IMR-90 (cell line): ENCODE data around the gene SCFD2. TPM values are rescaled to one million over a fixed set of nuclear protein-coding genes. Genes with fewer than 3 reads are reported as not detected.

Experiments
- ATAC-seq: fragments of 200-7000 bp; cut with Tn5 transposase; 2 replicates; pipeline ENCODE4 v1.9.1; 2020; ENCODE audit warnings: low read depth, mild to moderate bottlenecking, moderate library complexity
- BruUV-seq: library from RNA; stranded (reverse); fragments of 400-500 nt; replicated peaks from 2 replicates; lab custom pipeline; 2021; lab: Mats Ljungman, UMichigan
- CTCF ChIA-PET: fragments of 300-600 bp; formaldehyde crosslinking; extraction: SDS; loops from one replicate; lab custom pipeline; 2021; ENCODE audit warnings: antibody characterized with exemption; lab: Yijun Ruan, JAX
- POLR2A ChIA-PET: fragments of 300-600 bp; sonication (Branson Sonifier 250); formaldehyde crosslinking; loops from one replicate; lab custom pipeline; 2022; ENCODE audit warnings: antibody characterized with exemption; ENCODE audit not compliant: unreplicated experiment; lab: Charles Lee
- DNase-seq: peaks from one replicate; pipeline ENCODE4 v3.0.0; 2013
- H2AFZ ChIP-seq: replicated peaks from 2 replicates; pipeline ENCODE3; 2013; ENCODE audit warnings: low read length, mild to moderate bottlenecking; ENCODE audit not compliant: poor library complexity
- H2AK5ac ChIP-seq: 2 replicates; pipeline ENCODE4 v1.6.1; 2013; ENCODE audit warnings: low read depth, low read length, inconsistent platforms
- H2AK9ac ChIP-seq: replicated peaks from 2 replicates; pipeline ENCODE3; 2013; ENCODE audit warnings: mild to moderate bottlenecking, low read depth, low read length, moderate library complexity; ENCODE audit not compliant: poor library complexity
- H2BK120ac ChIP-seq: 2 replicates; pipeline ENCODE4 v1.6.1; 2013; ENCODE audit warnings: low read depth, low read length, inconsistent platforms
- H2BK15ac ChIP-seq: 3 replicates; pipeline ENCODE4 v1.6.1; 2013; ENCODE audit warnings: low read depth, low read length, inconsistent platforms
- H2BK20ac ChIP-seq: 2 replicates; pipeline ENCODE4 v1.6.1; 2013; ENCODE audit warnings: low read depth, mild to moderate bottlenecking, inconsistent platforms, low read length, moderate library complexity
- H2BK5ac ChIP-seq: 2 replicates; pipeline ENCODE4 v1.6.1; 2013; ENCODE audit warnings: mild to moderate bottlenecking, low read depth, low read length, inconsistent platforms; ENCODE audit not compliant: poor library complexity, severe bottlenecking
- H3K14ac ChIP-seq: replicated peaks from 2 replicates; pipeline ENCODE4 v1.6.1; 2013; ENCODE audit warnings: low read depth, low read length, inconsistent platforms
- H3K18ac ChIP-seq: 2 replicates; pipeline ENCODE4 v1.6.1; 2013; ENCODE audit warnings: low read depth, low read length, control low read depth
- H3K23ac ChIP-seq: 2 replicates; pipeline ENCODE4 v1.6.1; 2013; ENCODE audit warnings: low read depth, low read length, inconsistent platforms
- H3K27ac ChIP-seq: 2 replicates; pipeline ENCODE4 v1.5.1; 2013; ENCODE audit warnings: mild to moderate bottlenecking, control low read depth, low read length; ENCODE audit not compliant: insufficient read depth
- H3K27me3 ChIP-seq: 2 replicates; pipeline ENCODE4 v1.6.1; 2013; ENCODE audit warnings: low read length; ENCODE audit not compliant: control insufficient read depth, insufficient read depth
- H3K36me3 ChIP-seq: 2 replicates; pipeline ENCODE4 v1.6.1; 2013; ENCODE audit warnings: low read length, mixed read lengths; ENCODE audit not compliant: control insufficient read depth, insufficient read depth
- H3K4ac ChIP-seq: 2 replicates; pipeline ENCODE4 v1.6.1; 2013; ENCODE audit warnings: low read depth, low read length, inconsistent platforms
- H3K4me1 ChIP-seq: 2 replicates; pipeline ENCODE4 v1.6.1; 2013; ENCODE audit warnings: low read length, mixed read lengths; ENCODE audit not compliant: control insufficient read depth, insufficient read depth
- H3K4me2 ChIP-seq: 2 replicates; pipeline ENCODE4 v1.6.1; 2013; ENCODE audit warnings: low read depth, mild to moderate bottlenecking, control low read depth, low read length, moderate library complexity
- H3K4me3 ChIP-seq: 2 replicates; pipeline ENCODE4 v1.5.1; 2013; ENCODE audit warnings: low read depth, mild to moderate bottlenecking, control low read depth, low read length, moderate library complexity; ENCODE audit not compliant: insufficient read depth
- H3K56ac ChIP-seq: 2 replicates; pipeline ENCODE4 v1.6.1; 2013; ENCODE audit warnings: low read length, inconsistent platforms; ENCODE audit not compliant: insufficient read depth; ENCODE audit errors: extremely low read depth
- H3K79me1 ChIP-seq, 2 experiments: 2 replicates each; pipeline ENCODE4 v1.6.1; 2013; ENCODE audit warnings: low read length in 2 of 2, inconsistent platforms in 1 of 2, low read depth in 1 of 2
- H3K9ac ChIP-seq: 2 replicates; pipeline ENCODE4 v1.6.1; 2013; ENCODE audit warnings: low read depth, low read length, control low read depth
- H3K9me1 ChIP-seq: 2 replicates; pipeline ENCODE4 v1.6.1; 2013; ENCODE audit warnings: low read length, inconsistent platforms; ENCODE audit not compliant: insufficient read depth
- H3K9me3 ChIP-seq: 2 replicates; pipeline ENCODE4 v1.6.1; 2013; ENCODE audit warnings: low read length; ENCODE audit not compliant: control insufficient read depth, insufficient read depth
- H4K20me1 ChIP-seq: 2 replicates; pipeline ENCODE4 v1.6.1; 2013; ENCODE audit warnings: low read length, inconsistent platforms; ENCODE audit not compliant: insufficient read depth
- H4K5ac ChIP-seq: 2 replicates; pipeline ENCODE4 v1.6.1; 2013; ENCODE audit warnings: mild to moderate bottlenecking, low read depth, low read length, control low read depth
- H4K8ac ChIP-seq, 2 experiments: 2 replicates each; pipeline ENCODE4 v1.6.1; 2013; ENCODE audit warnings: low read depth in 2 of 2, low read length in 2 of 2, control low read depth in 1 of 2, inconsistent platforms in 1 of 2
- H4K91ac ChIP-seq: 2 replicates; pipeline ENCODE4 v1.6.1; 2013; ENCODE audit warnings: low read depth, low read length, inconsistent platforms; ENCODE audit not compliant: insufficient read depth
- CEBPB ChIP-seq: IDR thresholded peaks from 2 replicates; pipeline ENCODE4 v1.6.1; 2012; ENCODE audit warnings: low read depth, low read length, improper control_type of control experiment
- CHD1 ChIP-seq: IDR thresholded peaks from 2 replicates; pipeline ENCODE4 v1.6.1; 2012; ENCODE audit warnings: low read depth, low read length, improper control_type of control experiment
- CTCF ChIP-seq: conservative IDR thresholded peaks from 2 replicates; pipeline ENCODE4 v1.5.1; 2012; ENCODE audit warnings: mild to moderate bottlenecking, low read depth, low read length, improper control_type of control experiment
- MAFK ChIP-seq: IDR thresholded peaks from 2 replicates; pipeline ENCODE4 v1.6.1; 2012; ENCODE audit warnings: low read depth, low read length, improper control_type of control experiment
- MAZ ChIP-seq: IDR thresholded peaks from 2 replicates; pipeline ENCODE4 v1.6.1; 2012; ENCODE audit warnings: low read depth, mild to moderate bottlenecking, low read length, improper control_type of control experiment, moderate library complexity, borderline replicate concordance
- MXI1 ChIP-seq: IDR thresholded peaks from 2 replicates; pipeline ENCODE4 v1.6.1; 2012; ENCODE audit warnings: low read depth, mild to moderate bottlenecking, low read length, moderate library complexity, borderline replicate concordance
- NFE2L2 ChIP-seq: fragments of 150-350 bp; IDR thresholded peaks from 2 replicates; pipeline ENCODE4 v1.6.1; 2016; ENCODE audit warnings: low read depth, mild to moderate bottlenecking, low read length
- POLR2A ChIP-seq: IDR thresholded peaks from 2 replicates; pipeline ENCODE4 v1.6.1; 2012; ENCODE audit warnings: mild to moderate bottlenecking, low read depth, low read length
- RCOR1 ChIP-seq: IDR thresholded peaks from 2 replicates; pipeline ENCODE4 v1.6.1; 2012; ENCODE audit warnings: mild to moderate bottlenecking, low read length, improper control_type of control experiment; ENCODE audit not compliant: insufficient replicate concordance
- RFX5 ChIP-seq: IDR thresholded peaks from 2 replicates; pipeline ENCODE4 v1.8.0; 2012; ENCODE audit warnings: low read depth, mild to moderate bottlenecking, low read length, moderate library complexity
- SMC3 ChIP-seq: fragments of 150-350 bp; IDR thresholded peaks from 2 replicates; pipeline ENCODE4 v1.6.1; 2016; ENCODE audit warnings: low read depth, mild to moderate bottlenecking, antibody characterized with exemption, low read length, moderate library complexity
- USF2 ChIP-seq: fragments of 150-350 bp; IDR thresholded peaks from 2 replicates; pipeline ENCODE4 v1.6.1; 2017; ENCODE audit warnings: mild to moderate bottlenecking, antibody characterized with exemption, low read length, low read depth
- WGBS, 2 experiments: methylation state at CpG; one replicate each; pipeline versions ENCODE4 v1.1.5 to v1.1.7; 2013; ENCODE audit warnings: missing lambda C conversion rate in 2 of 2; ENCODE audit not compliant: insufficient read length in 1 of 2; ENCODE audit errors: extremely low coverage in 2 of 2; 5-methylcytosine and 5-hydroxymethylcytosine counted together
- dilution Hi-C: fragments of 300-500 bp; cut with HindIII; formaldehyde crosslinking; loops from one replicate; pipeline ENCODE4 v1.14.3; 2018; ENCODE audit warnings: low sequenced_read_pairs; ENCODE audit not compliant: unreplicated experiment
- in situ Hi-C: fragments of 300-500 bp; cut with MboI; formaldehyde crosslinking; loops from 3 replicates; pipeline ENCODE4 v1.14.3; 2019; ENCODE audit warnings: low sequenced_read_pairs, inconsistent platforms, mixed read lengths
- intact Hi-C: fragments of 100-400 bp; cut with micrococcal nuclease; formaldehyde crosslinking; loops from 2 replicates; pipeline ENCODE4 v1.10.0; 2022
- polyA plus RNA-seq, 3 experiments: library from polyadenylated mRNA; depleted of rRNA; stranded (reverse); fragments of >200 nt; gene quantifications; 2 replicates each; pipeline ENCODE4 v1.2.3, GENCODE V29; 2012; ENCODE audit warnings: low replicate concordance in 1 of 3
- total RNA-seq: library from RNA; depleted of rRNA; stranded (reverse); fragments of >200 nt; gene quantifications from 2 replicates; pipeline ENCODE4 v1.2.3, GENCODE V29; 2012

SCFD2 gene
- total and polyA plus RNA-seq, 2 of the 4 experiments (the other 2 are of a cell fraction) = 18.9 to 62.4 TPM

- no peak for TF ChIP-seq MAZ
Measured at GRCh38 chr4:53131562-53131925, 234.3 kb downstream of the SCFD2 start (continued).

GRCh38 chr4:53130896-53131561, 234.8 kb downstream of the SCFD2 start:
- Histone ChIP-seq H3K4me3 (no peak overlapping the region), H4K8ac (no peak overlapping the region), H4K91ac (no peak overlapping the region), H3K4me1 (peaks cover 1% of the 10 kb centered on the region; the same call in 1 of the 2 replicates), H3K9me1 (0 out of 2 replicates have a peak, but pooled peaks cover 3% of the 10 kb centered on the region), H4K5ac (no peak overlapping the region), H3K36me3 (no peaks in the 10 kb centered on the region), H2AK9ac (peak overlapping the region; percentile 57), H2BK5ac (no peak overlapping the region), H3K4ac (no peak overlapping the region), H2AFZ (no peak overlapping the region), H2AK5ac (no peak overlapping the region), H3K4me2 (no peak overlapping the region), H3K9ac (no peak overlapping the region), H3K27me3 (no peaks in the 10 kb centered on the region), H3K79me1 (peaks cover under 1% of the 10 kb centered on the region in 2 experiments; a peak in 1 of 4 replicates), H2BK120ac (no peak overlapping the region), H3K9me3 (no peaks in the 10 kb centered on the region), H2BK20ac (no peak overlapping the region), H2BK15ac (no peak overlapping the region), H4K20me1 (no peaks in the 10 kb centered on the region), H3K14ac (no peak overlapping the region), H3K23ac (no peak overlapping the region), H3K27ac (no peak overlapping the region), H3K18ac (no peak overlapping the region), H3K56ac (no peak overlapping the region)
- intact Hi-C loops (no loop called here), dilution Hi-C loops (no loop called here), in situ Hi-C loops (no loop called here)
- CTCF ChIA-PET = interaction anchor here (0.7 to 1.1 kb wide), 3 partner anchors 8 to 20 kb away, joined by 3 to 6 read pairs (median 3); no protein-coding TSS in a partner anchor
- DNase-seq (no peak), ATAC-seq (no peak)
- WGBS, 2 experiments = 100% methylated on average over 3 of the region's 5 CpGs; no CpG with 5 or more reads in 1 of the 2 experiments
- BruUV-seq = no TSS peak
- POLR2A ChIA-PET = interaction anchor here (0.6 kb wide), 1 partner anchor 22 kb away, joined by 4 read pairs; no protein-coding TSS in a partner anchor
- TF ChIP-seq CTCF (no peak), RFX5 (no peak), MAZ (no peak), CHD1 (no peak), POLR2A (no peak), SMC3 (no peak), MXI1 (no peak), MAFK (peak; percentile 53), CEBPB (no peak), RCOR1 (no peak), USF2 (no peak), NFE2L2 (peak; percentile 28; the same call in 1 of the 2 replicates)
